HepG2 (cell line): ENCODE measurements around the gene AGAP1. TPM values are rescaled to one million over a fixed set of nuclear protein-coding genes. Genes with fewer than 3 reads are reported as not detected.

Experiments used
- ATAC-seq: fragments of 200-7000 bp; cut with Tn5 transposase; 3 replicates; pipeline ENCODE4 v1.9.1; 2020; ENCODE audit warnings: mild to moderate bottlenecking, moderate library complexity
- BruUV-seq: library from RNA; stranded (reverse); fragments of 400-500 nt; replicated peaks from 2 replicates; lab custom pipeline; 2021; lab: Mats Ljungman, UMichigan
- CTCF ChIA-PET: fragments of 300-600 bp; formaldehyde crosslinking; extraction: SDS; loops from one replicate; lab custom pipeline; 2021; ENCODE audit warnings: low total read pairs, inconsistent platforms, low intra/inter-chr PET ratio; lab: Yijun Ruan, JAX
- POLR2A ChIA-PET: fragments of 350-600 bp; sonication (Branson Sonifier 250); formaldehyde crosslinking; loops from one replicate; lab custom pipeline; 2020; ENCODE audit warnings: antibody characterized with exemption, inconsistent platforms; lab: Yijun Ruan, JAX
- DNase-seq: peaks from one replicate; pipeline ENCODE4 v3.0.0-alpha.2; 2015; ENCODE audit warnings: low spot score
- FAIRE-seq: peaks from 3 replicates; lab custom pipeline; 2011; peaks lifted over from hg19 to GRCh38; lab: Jason Lieb, UNC
- H2AFZ ChIP-seq: one replicate; pipeline ENCODE4 v1.6.1; 2011; ENCODE audit warnings: low read length, inconsistent platforms
- H3K27ac ChIP-seq: fragments of 300-600 bp; 3 replicates; pipeline ENCODE4 v1.8.0; 2011; ENCODE audit warnings: mixed run types, mild to moderate bottlenecking, mixed read lengths, low read length, inconsistent platforms; ENCODE audit not compliant: insufficient read depth; ENCODE audit errors: extremely low read length
- H3K27me3 ChIP-seq, 2 experiments: fragments of 200-600 bp in 1 of 2; 2 replicates in 1 of 2; 3 replicates in 1 of 2; pipeline versions ENCODE4 v1.6.0 to v1.8.0; 2011; ENCODE audit warnings: low read length in 2 of 2, mild to moderate bottlenecking in 2 of 2, moderate library complexity in 2 of 2, inconsistent platforms in 1 of 2; ENCODE audit not compliant: insufficient read depth in 2 of 2, control insufficient read depth in 1 of 2
- H3K36me3 ChIP-seq, 2 experiments: fragments of 200-600 bp in 1 of 2; replicated peaks in 1 of 2; 2 replicates in 1 of 2; 3 replicates in 1 of 2; pipeline versions ENCODE4 v1.5.1 to v1.8.0; 2011; ENCODE audit warnings: low read length in 2 of 2, inconsistent platforms in 1 of 2; ENCODE audit not compliant: insufficient read depth in 2 of 2, control insufficient read depth in 1 of 2
- H3K4me1 ChIP-seq: 2 replicates; pipeline ENCODE4 v1.5.1; 2012; ENCODE audit warnings: low read length, inconsistent platforms; ENCODE audit not compliant: insufficient read depth
- H3K4me2 ChIP-seq: 2 replicates; pipeline ENCODE4 v1.6.0; 2011; ENCODE audit warnings: low read depth, low read length, inconsistent platforms
- H3K4me3 ChIP-seq, 3 experiments: fragments of 200-600 bp in 1 of 3; sonication (generic), shearing (Covaris generic) in 1 of 3; replicated peaks in 1 of 3; 2 replicates each; pipeline ENCODE4 v1.5.1; 2011 to 2016; ENCODE audit warnings: low read length in 3 of 3, inconsistent platforms in 2 of 3, low read depth in 2 of 3, mild to moderate bottlenecking in 2 of 3, control low read depth in 1 of 3, mixed read lengths in 1 of 3; ENCODE audit not compliant: insufficient read depth in 1 of 3
- H3K79me2 ChIP-seq: one replicate; pipeline ENCODE4 v1.6.1; 2011; ENCODE audit warnings: low read length, inconsistent platforms; ENCODE audit not compliant: insufficient read depth
- H3K9ac ChIP-seq: 2 replicates; pipeline ENCODE4 v1.6.0; 2011; ENCODE audit warnings: mild to moderate bottlenecking, low read depth, low read length, inconsistent platforms; ENCODE audit not compliant: insufficient read depth
- H3K9me3 ChIP-seq: 2 replicates; pipeline ENCODE4 v1.5.1; 2012; ENCODE audit warnings: mild to moderate bottlenecking, low read length
- H4K20me1 ChIP-seq: 2 replicates; pipeline ENCODE4 v1.6.0; 2011; ENCODE audit warnings: inconsistent platforms, mild to moderate bottlenecking, low read length, moderate library complexity; ENCODE audit not compliant: insufficient read depth
- E2F2 ChIP-seq: sonication (generic); formaldehyde crosslinking; IDR thresholded peaks from 2 replicates; pipeline ENCODE4 v1.4.0; 2020; ENCODE audit warnings: missing genetic modification reagents, borderline replicate concordance
- ISL2 ChIP-seq: sonication (generic); formaldehyde crosslinking; IDR thresholded peaks from 2 replicates; pipeline ENCODE4 v1.5.0; 2020; ENCODE audit warnings: missing genetic modification reagents
- KMT2A ChIP-seq: sonication (generic); formaldehyde crosslinking; IDR thresholded peaks from 2 replicates; pipeline ENCODE4 v1.4.0; 2020; ENCODE audit warnings: missing genetic modification reagents
- MAF1 ChIP-seq: sonication (generic); formaldehyde crosslinking; IDR thresholded peaks from 2 replicates; pipeline ENCODE4 v1.5.0; 2020; ENCODE audit warnings: missing genetic modification reagents, borderline replicate concordance
- NFE2L2 ChIP-seq: fragments of 150-350 bp; IDR thresholded peaks from 2 replicates; pipeline ENCODE4 v1.6.1; 2014; ENCODE audit warnings: low read length
- PAXIP1 ChIP-seq: sonication (generic); formaldehyde crosslinking; conservative IDR thresholded peaks from 2 replicates; pipeline ENCODE4 v1.4.0; 2020; ENCODE audit warnings: mild to moderate bottlenecking, missing genetic modification reagents, moderate library complexity
- RNF2 ChIP-seq: fragments of 450-650 bp; conservative IDR thresholded peaks from 2 replicates; pipeline ENCODE4 v1.6.1; 2016; ENCODE audit warnings: low read depth
- ZBTB21 ChIP-seq: sonication (generic); formaldehyde crosslinking; IDR thresholded peaks from 2 replicates; pipeline ENCODE4 v1.4.0; 2020; ENCODE audit warnings: missing genetic modification reagents
- ZMYM2 ChIP-seq: sonication (generic); formaldehyde crosslinking; IDR thresholded peaks from 2 replicates; pipeline ENCODE4 v1.8.0; 2022; ENCODE audit warnings: mild to moderate bottlenecking, missing genetic modification reagents
- ZNF576 ChIP-seq: sonication (generic); formaldehyde crosslinking; IDR thresholded peaks from 2 replicates; pipeline ENCODE4 v1.4.0; 2020; ENCODE audit warnings: mild to moderate bottlenecking, missing genetic modification reagents
- ZNF772 ChIP-seq: sonication (generic); formaldehyde crosslinking; IDR thresholded peaks from 2 replicates; pipeline ENCODE4 v1.5.0; 2020; ENCODE audit warnings: mild to moderate bottlenecking, missing genetic modification reagents
- WGBS: methylation state at CpG from one replicate; pipeline ENCODE4 v1.1.6; 2017; ENCODE audit warnings: low lambda C conversion rate; 5-methylcytosine and 5-hydroxymethylcytosine counted together
- in situ Hi-C: cut with HindIII; loops from 2 replicates; pipeline ENCODE4 v1.10.0; 2017; ENCODE audit warnings: low pct_unique_long_range_greater_than_20kb; ENCODE audit not compliant: extremely low pct_ligation_motif_present
- intact Hi-C: fragments of 100-400 bp; cut with micrococcal nuclease; formaldehyde crosslinking; loops from one replicate; pipeline ENCODE4 v1.10.0; 2022; ENCODE audit not compliant: unreplicated experiment
- polyA plus RNA-seq, 8 experiments: library from polyadenylated mRNA; depleted of rRNA in 3 of 8; stranded (reverse) in 7 of 8; unstranded in 1 of 8; fragments of >200 nt; fragmentation: Illumina TruSeq in 4 of 8; extraction: Trizol in 4 of 8; gene quantifications; 2 replicates each; pipeline versions ENCODE4 v1.2.1 to v1.2.3, GENCODE V29; 2011 to 2016; ENCODE audit warnings: low read depth in 4 of 8, missing spikeins in 1 of 8, mixed read lengths in 1 of 8; ENCODE audit not compliant: insufficient read depth in 1 of 8
- total RNA-seq, 5 experiments: library from RNA; depleted of rRNA; stranded (reverse); fragments of >200 nt; fragmentation: Illumina TruSeq; extraction: Trizol; gene quantifications; 2 replicates each; pipeline ENCODE4 v1.2.3, GENCODE V29; 2016; ENCODE audit warnings: low read depth in 1 of 5

Gene AGAP1
- total and polyA plus RNA-seq, 2 of the 13 experiments (the other 11 are each of a cell fraction or from before 2014, with no cell fraction given): 21.2 to 32.7 TPM

- Histone ChIP-seq H3K36me3 (peaks cover 0 to 2% of the 10 kb centered on the region in 2 experiments; a peak in 1 of 5 replicates), H3K9ac (no peak overlapping the region), H3K4me1 (peaks cover 29% of the 10 kb centered on the region), H3K79me2 (peaks cover 57% of the 10 kb centered on the region), H3K4me2 (no peak overlapping the region), H4K20me1 (peaks cover 20% of the 10 kb centered on the region; the same call in 1 of the 2 replicates), H3K4me3 (no peak overlapping the region), H2AFZ (no peak overlapping the region), H3K27ac (no peak overlapping the region), H3K9me3 (no peaks in the 10 kb centered on the region), H3K27me3 (no peaks in the 10 kb centered on the region)
- ChIA-PET POLR2A (no interaction called here), CTCF (no interaction called here)
- intact Hi-C loops: no loop called here
- DNase-seq (no peak), ATAC-seq (no peak), FAIRE-seq (no peak)
- BruUV-seq: no TSS peak
- TF ChIP-seq NFE2L2 (peak; percentile 45; the same call in 1 of the 2 replicates), ISL2 (no peak)
- in situ Hi-C loops: no loop called here
- 96% methylated on average over 10 of the region's 10 CpGs for WGBS
Measured at GRCh38 chr2:235685024-235685721, 191.3 kb downstream of the AGAP1 start.

GRCh38 chr2:235688511-235689426 is 194.9 kb downstream of the AGAP1 start:
- no peaks in the 10 kb centered on the region for H3K27me3 ChIP-seq
- H3K79me2 ChIP-seq: peaks cover 74% of the 10 kb centered on the region
- H3K4me1 ChIP-seq: peaks cover 30% of the 10 kb centered on the region
- no peak overlapping the region for H3K4me3 ChIP-seq
- H2AFZ ChIP-seq: no peak overlapping the region
- no peak overlapping the region for H3K27ac ChIP-seq
- H3K9ac ChIP-seq: no peak overlapping the region
- H4K20me1 ChIP-seq: peaks cover 32% of the 10 kb centered on the region; the same call in 1 of the 2 replicates
- ATAC-seq (no peak), FAIRE-seq (no peak), DNase-seq (no peak)
- 98% methylated on average over 26 of the region's 26 CpGs for WGBS
- no peaks in the 10 kb centered on the region for H3K9me3 ChIP-seq
- intact Hi-C loops: no loop called here
- POLR2A ChIA-PET: no interaction called here
- peaks cover 0 to 2% of the 10 kb centered on the region in 2 experiments; a peak in 1 of 5 replicates for H3K36me3 ChIP-seq
- no peak overlapping the region for H3K4me2 ChIP-seq
- BruUV-seq: no TSS peak
- CTCF ChIA-PET: no interaction called here
- in situ Hi-C loops: no loop called here
- TF ChIP-seq PAXIP1 (CRISPR knock-in tag): no peak
- no peak for TF ChIP-seq ZNF772 (CRISPR knock-in tag)
- TF ChIP-seq RNF2: no peak
- no peak for TF ChIP-seq ZBTB21 (CRISPR knock-in tag)
- no peak for TF ChIP-seq KMT2A
- no peak for TF ChIP-seq ZMYM2 (CRISPR knock-in tag)
- TF ChIP-seq ZNF576: no peak
- no peak for TF ChIP-seq E2F2
- TF ChIP-seq MAF1: no peak
